Right forelimb (tissue), 1 donor: ENCODE results near the gene PUM1.
"Not testable (repeated sequence)": the region's sequence is repeated elsewhere in the genome, so short reads cannot be mapped to it uniquely, and the experiment has no call there.

ENCODE experiments used
- DNase-seq: peaks from one replicate; pipeline ENCODE4 v3.0.0-alpha.2; 2018

PUM1 gene

DNA sequence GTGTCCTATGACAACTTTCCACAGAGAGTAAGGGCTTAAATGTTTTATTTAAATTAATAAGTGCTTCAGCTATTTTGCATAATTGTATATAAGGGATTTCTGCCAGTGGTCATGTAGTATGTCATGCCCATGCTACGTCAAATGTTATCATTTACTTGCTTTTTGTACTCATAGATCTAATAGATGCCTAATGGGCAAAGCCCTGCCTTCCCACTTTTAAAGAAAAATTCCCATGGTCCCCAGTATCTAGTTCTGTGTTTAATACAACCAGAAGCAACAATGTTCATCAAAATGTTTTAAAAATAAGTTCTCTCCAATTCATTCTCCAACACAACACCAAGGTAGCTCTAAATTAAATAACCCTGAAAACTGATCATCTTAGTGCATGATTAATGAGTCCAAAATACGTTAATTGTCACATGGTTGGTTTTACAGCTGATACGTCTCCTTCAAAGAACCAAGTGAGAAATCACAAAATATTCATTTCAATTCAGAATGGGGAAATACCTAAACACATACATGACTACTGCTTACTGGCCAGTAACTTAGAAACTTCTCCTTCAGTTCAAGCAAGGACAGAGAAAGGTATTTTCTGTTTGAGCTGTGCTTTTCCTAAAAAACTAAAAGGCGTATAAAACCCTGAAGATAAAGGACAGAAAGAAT, 107.8 kb downstream of the PUM1 start:
- no peak for DNase-seq

GRCh38 chr1:30955448-30956015, 110.0 kb downstream of the PUM1 start:
- DNase-seq = no peak

GRCh38 chr1:30953685-30954084, 111.8 kb downstream of the PUM1 start:
- no peak for DNase-seq

DNA sequence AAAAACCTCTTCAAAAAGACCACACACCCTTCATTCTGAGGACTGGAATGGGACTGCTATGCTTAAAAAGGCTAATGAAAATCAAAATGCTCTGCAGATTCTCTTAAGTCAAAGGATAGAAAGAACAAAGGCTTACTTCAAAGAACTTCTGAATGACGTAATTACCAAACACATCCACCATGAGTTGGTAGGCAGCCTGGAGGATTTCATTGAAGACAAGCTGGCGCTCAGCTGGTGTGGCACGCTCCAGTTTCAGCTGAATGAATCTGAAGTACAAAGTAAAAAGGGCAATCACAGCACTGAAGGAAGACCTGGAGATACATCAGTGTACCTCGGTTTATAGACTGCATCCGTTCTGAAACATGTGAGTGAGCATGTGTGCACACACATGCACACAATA, 113.4 kb downstream of the PUM1 start:
- DNase-seq = no peak

DNA sequence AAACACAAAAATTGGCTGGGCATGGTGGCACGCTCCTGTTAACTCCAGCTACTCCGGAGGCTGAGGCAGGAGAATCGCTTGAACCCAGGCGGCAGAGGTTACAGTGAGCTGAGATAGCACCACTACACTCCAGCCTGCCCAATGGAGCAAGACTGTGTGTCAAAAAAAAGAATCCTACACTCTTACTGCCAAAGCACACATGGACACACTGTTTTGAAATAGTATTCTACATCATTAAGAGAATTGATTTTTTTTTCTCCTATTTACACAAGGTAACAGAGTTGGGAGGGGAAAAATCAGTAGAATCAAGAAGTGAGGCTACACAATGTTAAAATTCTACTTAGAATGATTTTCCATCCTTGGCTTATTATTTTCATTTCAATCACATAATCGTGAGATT, 114.8 kb downstream of the PUM1 start:
- DNase-seq = no peak

- no peak for DNase-seq
Observed at GRCh38 chr1:30950053-30950452, 115.5 kb downstream of the PUM1 start.

GRCh38 chr1:30949487-30949838, 116.1 kb downstream of the PUM1 start:
- DNase-seq = not testable (repeated sequence)

DNA sequence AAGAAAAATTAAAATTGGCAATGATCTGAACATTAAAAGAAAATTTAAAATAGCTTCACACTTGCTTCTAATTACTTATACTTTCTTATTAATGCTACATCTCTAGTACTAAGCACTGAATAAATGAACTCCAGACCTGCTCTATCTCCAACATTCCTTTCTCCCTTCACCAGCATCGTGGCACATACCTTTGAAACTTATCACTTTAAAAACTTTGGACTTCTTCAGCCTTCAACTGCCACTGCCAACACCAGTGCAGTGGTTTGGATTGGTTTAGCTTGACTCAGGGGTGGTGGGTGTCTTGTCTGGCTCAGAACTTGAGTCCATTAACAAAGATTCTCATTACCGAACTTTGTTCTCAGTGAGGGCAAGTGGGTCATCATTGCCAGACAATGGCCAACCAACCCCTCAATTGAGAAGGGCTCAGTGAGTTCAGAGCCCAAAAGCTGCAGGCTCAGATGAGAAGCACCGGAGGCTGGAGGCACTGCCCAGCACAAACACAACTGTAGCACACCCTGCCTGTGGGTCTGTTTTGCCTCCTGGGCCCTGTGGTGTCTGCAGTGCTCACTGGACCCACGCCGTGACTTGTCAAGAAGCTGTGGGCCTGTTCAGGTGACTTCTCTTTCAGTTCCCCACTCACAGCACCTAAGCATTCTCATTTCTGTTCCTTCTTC, 116.6 kb downstream of the PUM1 start:
- not testable (repeated sequence) for DNase-seq

GRCh38 chr1:30948278-30948677, 117.2 kb downstream of the PUM1 start:
- DNase-seq = no peak

DNA sequence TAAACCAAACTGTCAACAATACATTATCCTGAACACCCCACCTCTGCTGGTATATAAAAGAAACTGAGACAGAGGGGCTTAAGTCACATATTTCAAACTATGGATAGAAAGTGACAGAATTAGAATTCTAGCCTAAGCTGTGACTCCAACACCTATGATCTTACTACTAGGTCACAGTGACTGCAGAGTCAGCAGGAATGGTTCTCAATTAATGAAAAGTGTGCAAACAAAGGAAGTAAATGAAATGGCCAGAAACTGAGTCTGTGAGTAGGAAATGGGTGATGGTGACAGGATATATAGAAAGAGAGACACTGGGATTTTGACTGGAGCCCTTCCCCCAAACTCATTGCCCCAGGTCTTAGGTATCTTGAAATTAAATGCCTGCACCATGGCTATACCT, 118.3 kb downstream of the PUM1 start:
- no peak for DNase-seq

GRCh38 chr1:30942326-30942963, 123.1 kb downstream of the PUM1 start:
- no peak for DNase-seq

- no peak for DNase-seq
Observed at GRCh38 chr1:30940541-30940940, 125.0 kb downstream of the PUM1 start.

DNA sequence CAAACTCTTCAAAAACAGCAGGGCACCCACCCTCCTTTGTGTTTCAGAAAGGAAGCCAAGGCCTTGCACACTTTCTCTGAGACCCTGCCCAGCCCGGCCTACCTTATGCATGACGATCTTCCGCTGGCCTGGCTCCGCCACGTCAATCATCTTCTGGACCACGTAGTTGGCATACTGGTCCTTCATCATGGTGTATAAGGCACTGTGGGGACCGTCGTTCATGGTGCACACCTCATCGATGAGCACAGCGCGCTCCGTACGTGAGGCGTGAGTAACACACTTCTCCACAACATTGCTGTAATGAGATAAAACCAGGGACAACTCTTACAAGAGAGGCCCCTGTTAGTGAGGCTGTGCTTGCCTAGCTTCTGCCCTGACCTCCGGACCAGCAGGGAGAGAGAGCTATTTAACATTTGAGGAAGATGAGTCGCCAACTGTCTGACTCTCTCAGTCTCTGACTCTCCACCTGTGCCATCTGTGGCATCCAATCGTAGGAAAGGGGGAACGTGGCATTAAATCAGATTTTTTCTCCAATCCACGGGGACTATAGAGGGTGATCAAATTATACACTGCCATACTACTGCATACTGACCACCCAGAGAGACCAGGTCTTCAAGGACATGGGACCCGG, 128.9 kb downstream of the PUM1 start:
- no peak for DNase-seq

DNA sequence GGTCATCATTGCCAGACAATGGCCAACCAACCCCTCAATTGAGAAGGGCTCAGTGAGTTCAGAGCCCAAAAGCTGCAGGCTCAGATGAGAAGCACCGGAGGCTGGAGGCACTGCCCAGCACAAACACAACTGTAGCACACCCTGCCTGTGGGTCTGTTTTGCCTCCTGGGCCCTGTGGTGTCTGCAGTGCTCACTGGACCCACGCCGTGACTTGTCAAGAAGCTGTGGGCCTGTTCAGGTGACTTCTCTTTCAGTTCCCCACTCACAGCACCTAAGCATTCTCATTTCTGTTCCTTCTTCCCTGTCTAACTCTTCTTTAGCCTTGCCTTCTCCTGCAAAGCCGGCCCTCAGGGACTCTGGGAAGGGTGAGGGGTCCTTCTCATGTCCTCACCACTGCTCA, 129.8 kb downstream of the PUM1 start:
- DNase-seq = not testable (repeated sequence)

DNA sequence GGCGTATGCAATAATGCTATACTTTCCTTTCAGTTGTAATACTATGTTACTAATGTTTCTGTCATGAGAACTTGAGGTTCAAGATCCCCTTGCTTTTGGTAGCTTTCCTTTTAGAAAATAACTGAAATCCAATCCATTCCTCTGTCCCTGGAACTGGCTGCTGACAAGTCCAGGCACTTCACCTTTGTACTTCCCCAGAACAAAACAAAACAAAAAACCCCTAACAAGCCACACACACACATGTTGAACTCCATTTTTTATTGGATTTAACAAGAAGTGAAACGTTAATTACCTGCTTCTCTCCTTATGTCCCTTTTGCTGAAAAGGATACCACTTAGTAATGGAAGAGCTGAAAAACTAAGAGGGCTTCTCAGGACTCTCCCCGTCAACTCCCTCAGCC, 130.9 kb downstream of the PUM1 start:
- no peak for DNase-seq

- DNase-seq = no peak
Observed at GRCh38 chr1:30933874-30934252, 131.7 kb downstream of the PUM1 start.

DNA sequence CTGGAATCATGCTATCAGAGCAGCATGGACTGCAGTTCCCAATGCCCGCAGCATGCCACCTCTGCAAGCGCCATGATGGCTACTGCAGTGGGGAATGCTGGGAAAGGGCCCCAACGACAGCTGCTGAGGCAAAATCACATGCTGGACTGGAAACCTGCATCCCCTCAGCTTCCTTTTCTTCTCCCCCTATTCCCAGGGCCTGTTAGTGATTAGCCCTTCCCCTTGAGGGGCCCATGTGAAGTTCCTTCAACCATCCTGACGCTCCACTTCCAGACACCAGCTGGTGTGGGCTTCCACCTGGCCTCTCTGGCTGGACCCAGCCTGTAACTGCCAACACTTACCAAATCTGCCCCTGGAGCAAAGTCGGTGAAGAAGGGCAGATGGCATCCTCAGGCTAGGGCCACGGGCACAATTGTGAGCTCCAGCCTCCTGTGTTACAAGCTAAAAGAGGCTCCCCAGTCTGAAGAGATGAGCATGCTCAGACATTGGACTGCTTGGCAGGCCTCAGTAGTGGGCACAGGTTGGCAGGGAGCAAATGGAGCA, 134.8 kb downstream of the PUM1 start:
- no peak for DNase-seq

GRCh38 chr1:30929944-30930525, 135.5 kb downstream of the PUM1 start:
- DNase-seq = no peak

- no peak for DNase-seq
Observed at GRCh38 chr1:30929135-30929889, 136.2 kb downstream of the PUM1 start.

DNA sequence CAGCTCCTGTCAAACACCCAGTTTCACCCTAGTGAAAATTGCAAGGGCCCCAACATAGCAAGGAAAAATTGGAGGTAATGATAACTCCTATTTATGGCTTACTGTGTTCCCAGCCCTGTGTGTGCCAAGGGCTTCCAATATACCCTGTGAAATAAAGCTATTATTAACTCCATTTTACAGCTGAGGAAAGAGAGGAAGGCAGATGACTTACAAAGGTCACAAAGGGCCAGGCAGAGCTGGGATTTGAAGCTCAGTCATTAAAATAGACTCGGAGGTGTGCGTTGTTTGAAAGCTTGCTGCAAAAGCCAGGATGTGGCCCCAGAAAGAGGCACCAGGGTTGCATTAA, 136.8 kb downstream of the PUM1 start:
- DNase-seq = no peak

DNA sequence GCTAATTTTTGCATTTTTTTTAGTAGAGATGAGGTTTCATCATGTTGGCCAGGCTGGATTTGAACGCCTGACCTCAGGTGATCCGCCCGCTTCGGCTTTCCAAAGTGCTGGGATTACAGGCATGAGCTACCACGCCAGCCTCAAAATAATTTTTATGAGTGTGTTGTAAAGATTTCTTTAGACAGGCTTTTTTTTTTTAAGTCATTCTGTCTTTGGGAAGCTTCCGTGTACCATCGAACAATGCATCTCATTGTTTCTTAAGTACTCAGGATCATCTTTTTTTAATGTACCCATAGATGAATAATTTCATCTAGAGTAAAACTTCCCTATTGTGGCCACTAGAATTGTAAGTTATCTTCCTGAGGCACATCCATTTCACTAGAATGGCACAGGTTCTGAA, 137.3 kb downstream of the PUM1 start:
- DNase-seq = no peak

DNA sequence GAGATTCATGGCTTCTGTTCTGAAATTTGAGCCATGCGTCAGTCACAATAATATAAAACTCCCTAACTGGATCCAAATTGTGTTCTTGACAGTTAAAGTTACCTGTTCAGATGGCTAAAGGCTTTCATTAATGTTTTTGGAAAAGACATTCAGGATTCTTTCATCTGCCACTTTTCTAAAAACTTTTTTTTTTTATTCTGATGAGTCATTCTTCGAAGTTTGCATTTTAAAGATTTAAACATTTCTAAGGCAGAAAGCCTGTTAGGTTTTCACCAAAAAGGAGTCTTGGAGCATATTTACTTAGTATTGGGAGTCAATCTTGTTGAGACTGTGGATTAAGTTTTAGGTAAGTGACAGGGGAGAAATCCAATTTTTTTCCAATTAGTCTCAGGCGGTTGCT, 138.1 kb downstream of the PUM1 start:
- no peak for DNase-seq
